ENCODE data around the gene EYA3. TPM values are rescaled to one million over a fixed set of nuclear protein-coding genes. Genes with fewer than 3 reads are reported as not detected.
"Not testable (repeated sequence)": the region's sequence is repeated elsewhere in the genome, so short reads cannot be mapped to it uniquely, and the experiment has no call there.

EYA3 gene
- total RNA-seq, 1 donor from 2014 or later: 41.3 TPM

GRCh38 chr1:28027238-28027637 is 61.2 kb downstream of the EYA3 start:
- no peak overlapping the region for H3K4me3 Mint-ChIP-seq (ENCODE audit: low read depth)
- H3K36me3 Mint-ChIP-seq (ENCODE audit: insufficient read depth): peaks cover 4% of the 10 kb centered on the region
- no peak overlapping the region for H3K27ac Mint-ChIP-seq
- DNase-seq (ENCODE audit: low spot score, unreplicated experiment): no peak
- H3K9me3 Mint-ChIP-seq (ENCODE audit: low read depth): no peaks in the 10 kb centered on the region
- TF ChIP-seq CTCF (IDR thresholded peaks at IDR 0.05; ENCODE audit: unreplicated experiment): no peak
- H3K27me3 Mint-ChIP-seq: no peaks in the 10 kb centered on the region
- no peaks in the 10 kb centered on the region for H3K4me1 Mint-ChIP-seq (ENCODE audit: low read depth)

- no peak overlapping the region for H3K27ac Mint-ChIP-seq
- H3K27me3 Mint-ChIP-seq: no peaks in the 10 kb centered on the region
- H3K36me3 Mint-ChIP-seq (ENCODE audit: insufficient read depth): peaks cover 4% of the 10 kb centered on the region
- DNase-seq (ENCODE audit: low spot score, unreplicated experiment): no peak
- no peaks in the 10 kb centered on the region for H3K4me1 Mint-ChIP-seq (ENCODE audit: low read depth)
- no peak for TF ChIP-seq CTCF (IDR thresholded peaks at IDR 0.05; ENCODE audit: unreplicated experiment)
- H3K4me3 Mint-ChIP-seq (ENCODE audit: low read depth): no peak overlapping the region
- H3K9me3 Mint-ChIP-seq (ENCODE audit: low read depth): no peaks in the 10 kb centered on the region
Observed at GRCh38 chr1:28026329-28026728, 62.1 kb downstream of the EYA3 start.

- Mint-ChIP-seq H3K4me1 (ENCODE audit: low read depth) (peaks cover 5% of the 10 kb centered on the region), H3K27ac (no peak overlapping the region), H3K36me3 (ENCODE audit: insufficient read depth) (peaks cover 8% of the 10 kb centered on the region), H3K27me3 (no peaks in the 10 kb centered on the region), H3K4me3 (ENCODE audit: low read depth) (no peak overlapping the region), H3K9me3 (ENCODE audit: low read depth) (no peaks in the 10 kb centered on the region)
- no peak for DNase-seq (ENCODE audit: low spot score, unreplicated experiment)
- no peak for TF ChIP-seq CTCF (IDR thresholded peaks at IDR 0.05; ENCODE audit: unreplicated experiment)
Observed at GRCh38 chr1:28021064-28021463, 67.3 kb downstream of the EYA3 start.

GRCh38 chr1:28010969-28011368 is 77.4 kb downstream of the EYA3 start:
- H3K4me3 Mint-ChIP-seq (ENCODE audit: low read depth): no peak overlapping the region
- TF ChIP-seq CTCF (IDR thresholded peaks at IDR 0.05; ENCODE audit: unreplicated experiment): no peak
- H3K27ac Mint-ChIP-seq: no peak overlapping the region
- H3K4me1 Mint-ChIP-seq (ENCODE audit: low read depth): no peaks in the 10 kb centered on the region
- H3K9me3 Mint-ChIP-seq (ENCODE audit: low read depth): no peaks in the 10 kb centered on the region
- H3K36me3 Mint-ChIP-seq (ENCODE audit: insufficient read depth): peaks cover 19% of the 10 kb centered on the region
- H3K27me3 Mint-ChIP-seq: no peaks in the 10 kb centered on the region
- DNase-seq (ENCODE audit: low spot score, unreplicated experiment): no peak

- DNase-seq (ENCODE audit: low spot score, unreplicated experiment); H3K27ac Mint-ChIP-seq; H3K4me1 Mint-ChIP-seq (ENCODE audit: low read depth); H3K9me3 Mint-ChIP-seq (ENCODE audit: low read depth); H3K4me3 Mint-ChIP-seq (ENCODE audit: low read depth); H3K27me3 Mint-ChIP-seq: not testable (repeated sequence)
- H3K36me3 Mint-ChIP-seq (ENCODE audit: insufficient read depth): peaks cover 21% of the 10 kb centered on the region
Observed at GRCh38 chr1:28003117-28003516, 85.3 kb downstream of the EYA3 start.

GRCh38 chr1:28002600-28002999 is 85.8 kb downstream of the EYA3 start:
- no peak overlapping the region for H3K4me3 Mint-ChIP-seq (ENCODE audit: low read depth)
- H3K27me3 Mint-ChIP-seq: no peaks in the 10 kb centered on the region
- H3K36me3 Mint-ChIP-seq (ENCODE audit: insufficient read depth): peaks cover 21% of the 10 kb centered on the region
- no peak for TF ChIP-seq CTCF (IDR thresholded peaks at IDR 0.05; ENCODE audit: unreplicated experiment)
- peaks cover 3% of the 10 kb centered on the region for H3K4me1 Mint-ChIP-seq (ENCODE audit: low read depth)
- DNase-seq (ENCODE audit: low spot score, unreplicated experiment): no peak
- H3K9me3 Mint-ChIP-seq (ENCODE audit: low read depth): no peaks in the 10 kb centered on the region
- no peak overlapping the region for H3K27ac Mint-ChIP-seq
